Activated naive CD4-positive, alpha-beta T cell treated with anti-CD3 and anti-CD28 coated beads, Interleukin-2, amount 50 U/mL, for 72 hours (primary cell): ENCODE measurements around the gene ACVRL1. TPM values are rescaled to one million over a fixed set of nuclear protein-coding genes. Genes with fewer than 3 reads are reported as not detected.

Experiments
- ATAC-seq, 2 donors: fragments of 150-1000 bp; cut with Tn5 transposase; 2 replicates each; pipeline ENCODE4 v1.10.0; 2021; ENCODE audit warnings: mild to moderate bottlenecking in 2 of 2, moderate library complexity in 2 of 2
- DNase-seq, 2 donors: peaks; one replicate each; pipeline ENCODE4 v3.0.0; 2021 to 2022; ENCODE audit warnings: low spot score in 2 of 2
- H3K27ac Mint-ChIP-seq, 2 donors: one replicate each; pipeline ENCODE4 v1.8.0; 2022; ENCODE audit warnings: mild to moderate bottlenecking in 2 of 2, mixed read lengths in 2 of 2
- H3K36me3 Mint-ChIP-seq, 2 donors: one replicate each; pipeline ENCODE4 v1.8.0; 2022; ENCODE audit warnings: mixed read lengths in 2 of 2
- H3K9me3 Mint-ChIP-seq, 2 donors: one replicate each; pipeline ENCODE4 v1.8.0; 2022; ENCODE audit warnings: mixed read lengths in 2 of 2
- total RNA-seq, 2 donors: library from RNA; stranded (reverse); gene quantifications; one replicate each; pipeline ENCODE4 v1.2.3, GENCODE V29; 2022

The ACVRL1 gene
- total RNA-seq, 2 donors from 2014 or later: not detected

GRCh38 chr12:51959211-51959610, 51.9 kb downstream of the ACVRL1 start:
- Mint-ChIP-seq H3K9me3 (no peaks in the 10 kb centered on the region), H3K36me3 (peaks cover 5 to 11% of the 10 kb centered on the region in 2 donors), H3K27ac (no peak overlapping the region)
- ATAC-seq (no peak), DNase-seq (no peak)

GRCh38 chr12:51959921-51960320, 52.6 kb downstream of the ACVRL1 start:
- peaks cover 5 to 11% of the 10 kb centered on the region in 2 donors for H3K36me3 Mint-ChIP-seq
- no peaks in the 10 kb centered on the region for H3K9me3 Mint-ChIP-seq
- ATAC-seq (no peak), DNase-seq (no peak)
- no peak overlapping the region for H3K27ac Mint-ChIP-seq

GRCh38 chr12:51960488-51960887, 53.2 kb downstream of the ACVRL1 start:
- Mint-ChIP-seq H3K9me3 (no peaks in the 10 kb centered on the region), H3K27ac (no peak overlapping the region), H3K36me3 (peaks cover 5 to 11% of the 10 kb centered on the region in 2 donors)
- DNase-seq (no peak), ATAC-seq (no peak)

GRCh38 chr12:51960890-51961289, 53.6 kb downstream of the ACVRL1 start:
- H3K27ac Mint-ChIP-seq: no peak overlapping the region
- no peaks in the 10 kb centered on the region for H3K9me3 Mint-ChIP-seq
- no peak for DNase-seq
- H3K36me3 Mint-ChIP-seq: peaks cover 5 to 11% of the 10 kb centered on the region in 2 donors
- ATAC-seq: no peak

- no peak for DNase-seq
- Mint-ChIP-seq H3K36me3 (peaks cover 5 to 11% of the 10 kb centered on the region in 2 donors), H3K9me3 (no peaks in the 10 kb centered on the region), H3K27ac (peak overlapping the region in 1 of 2 donors; percentile 1)
- peak in 1 of 2 donors; percentile 46 for ATAC-seq
These were observed 54.5 kb downstream of the ACVRL1 start for GRCh38 chr12:51961834-51962233.

- DNase-seq: no peak
- Mint-ChIP-seq H3K36me3 (peaks cover 5 to 11% of the 10 kb centered on the region in 2 donors), H3K9me3 (no peaks in the 10 kb centered on the region), H3K27ac (no peak overlapping the region)
- no peak for ATAC-seq
These were observed 55.4 kb downstream of the ACVRL1 start for GRCh38 chr12:51962737-51963136.

- H3K36me3 Mint-ChIP-seq: peaks cover 5 to 11% of the 10 kb centered on the region in 2 donors
- DNase-seq (no peak), ATAC-seq (no peak)
- no peak overlapping the region for H3K27ac Mint-ChIP-seq
- H3K9me3 Mint-ChIP-seq: no peaks in the 10 kb centered on the region
These were observed 56.2 kb downstream of the ACVRL1 start for GRCh38 chr12:51963477-51963876.

GRCh38 chr12:51969643-51970042, 62.3 kb downstream of the ACVRL1 start:
- H3K27ac Mint-ChIP-seq: no peak overlapping the region

GRCh38 chr12:51970904-51971646, 63.8 kb downstream of the ACVRL1 start:
- H3K27ac Mint-ChIP-seq: peak overlapping the region; percentile 70 to 87
- H3K36me3 Mint-ChIP-seq: peaks cover 9 to 11% of the 10 kb centered on the region in 2 donors
- peak; percentile 56 to 65 for DNase-seq
- no peaks in the 10 kb centered on the region for H3K9me3 Mint-ChIP-seq
- peak; percentile 84 to 95 for ATAC-seq

More at GRCh38 chr12:51969643-51970042, 62.3 kb downstream of the ACVRL1 start:
- no peaks in the 10 kb centered on the region for H3K36me3 Mint-ChIP-seq
- no peak for DNase-seq
- no peaks in the 10 kb centered on the region for H3K9me3 Mint-ChIP-seq
- ATAC-seq: no peak

GRCh38 chr12:51971679-51972421, 64.5 kb downstream of the ACVRL1 start:
- DNase-seq: no peak
- H3K9me3 Mint-ChIP-seq: no peaks in the 10 kb centered on the region
- H3K36me3 Mint-ChIP-seq: peaks cover 16 to 18% of the 10 kb centered on the region in 2 donors
- peak overlapping the region; percentile 70 to 87 for H3K27ac Mint-ChIP-seq
- ATAC-seq: peak in 1 of 2 donors; percentile 14

GRCh38 chr12:51972422-51972812, 65.1 kb downstream of the ACVRL1 start:
- peak overlapping the region in 1 of 2 donors; percentile 3 for H3K27ac Mint-ChIP-seq
- peaks cover 16 to 19% of the 10 kb centered on the region in 2 donors for H3K36me3 Mint-ChIP-seq
- no peaks in the 10 kb centered on the region for H3K9me3 Mint-ChIP-seq
- no peak for ATAC-seq
- no peak for DNase-seq

- DNase-seq: peak; percentile 20 to 75
- H3K9me3 Mint-ChIP-seq: no peaks in the 10 kb centered on the region
- peak; percentile 32 to 76 for ATAC-seq
- peaks cover 16 to 19% of the 10 kb centered on the region in 2 donors for H3K36me3 Mint-ChIP-seq
- peak overlapping the region in 1 of 2 donors; percentile 3 for H3K27ac Mint-ChIP-seq
These were observed 65.6 kb downstream of the ACVRL1 start for GRCh38 chr12:51972849-51973273.

Other genes with a start within 250 kb of the ACVRL1 start
- gene FIGNL2, start 58.8 kb upstream of the ACVRL1 start, total RNA-seq: under 1 TPM; 0.30 to 0.54 TPM
- gene ANKRD33, start 19.4 kb upstream of the ACVRL1 start, total RNA-seq: not detected
- 1 to 10 TPM; 5.2 to 9.0 TPM for gene ACVR1B, start 44.2 kb downstream of the ACVRL1 start, total RNA-seq
- 10 to 100 TPM in 1 of 2 donors, 1 to 10 TPM in 1; 9.9 to 32.9 TPM for gene TAMALIN, start 99.4 kb downstream of the ACVRL1 start, total RNA-seq
- 10 to 100 TPM; 29.8 to 76.0 TPM for gene NR4A1, start 143.9 kb downstream of the ACVRL1 start, total RNA-seq
- 10 to 100 TPM; 28.5 to 46.8 TPM for gene ATG101, start 162.5 kb downstream of the ACVRL1 start, total RNA-seq
- gene SMIM41, start 172.2 kb downstream of the ACVRL1 start, total RNA-seq: not detected